ENCODE measurements around the gene ZBTB18.

DNA sequence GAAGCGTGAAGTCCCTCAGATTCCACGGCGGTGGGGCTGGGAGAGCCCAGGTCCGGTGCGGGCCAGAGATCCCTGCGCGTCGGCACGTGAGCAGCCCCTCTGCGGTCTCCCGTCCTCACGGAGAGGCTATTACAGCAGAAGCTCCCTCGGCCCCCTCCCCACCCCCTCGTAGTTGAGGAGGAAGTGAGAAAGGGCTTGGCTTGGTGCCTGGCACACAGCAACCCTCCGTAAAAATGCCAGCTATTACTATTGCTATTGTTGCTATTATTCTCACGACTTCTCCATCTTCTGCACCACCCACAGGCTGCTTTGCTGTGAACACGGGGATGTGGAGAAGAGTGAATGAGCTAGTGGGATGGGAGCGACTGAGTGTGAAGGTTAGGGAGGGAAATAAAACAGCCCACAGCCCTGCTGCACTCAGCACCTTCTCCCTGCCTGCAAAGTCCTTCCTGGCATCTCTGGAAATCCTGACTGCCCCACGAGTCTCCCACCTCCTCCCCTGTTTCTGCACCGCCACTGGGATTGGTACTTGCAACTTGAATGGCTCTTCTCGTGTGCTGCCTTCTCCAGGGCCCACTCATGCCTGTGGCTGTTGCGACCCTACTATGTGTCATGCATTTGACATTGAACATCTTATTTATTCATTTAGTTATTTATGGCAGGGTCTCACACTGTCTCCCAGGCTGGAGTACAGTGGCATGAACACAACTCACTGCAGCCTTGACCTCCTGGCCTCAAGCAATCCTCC, 26.6 kb downstream of the ZBTB18 start:
- no peak for TF ChIP-seq ELF4 (IDR thresholded peaks at IDR 0.05)
- TF ChIP-seq SUZ12 (IDR thresholded peaks at IDR 0.05), result no peak
- TF ChIP-seq BHLHE40 (IDR thresholded peaks at IDR 0.05; ENCODE audit: borderline replicate concordance), result no peak
- TF ChIP-seq, protein P1, sequence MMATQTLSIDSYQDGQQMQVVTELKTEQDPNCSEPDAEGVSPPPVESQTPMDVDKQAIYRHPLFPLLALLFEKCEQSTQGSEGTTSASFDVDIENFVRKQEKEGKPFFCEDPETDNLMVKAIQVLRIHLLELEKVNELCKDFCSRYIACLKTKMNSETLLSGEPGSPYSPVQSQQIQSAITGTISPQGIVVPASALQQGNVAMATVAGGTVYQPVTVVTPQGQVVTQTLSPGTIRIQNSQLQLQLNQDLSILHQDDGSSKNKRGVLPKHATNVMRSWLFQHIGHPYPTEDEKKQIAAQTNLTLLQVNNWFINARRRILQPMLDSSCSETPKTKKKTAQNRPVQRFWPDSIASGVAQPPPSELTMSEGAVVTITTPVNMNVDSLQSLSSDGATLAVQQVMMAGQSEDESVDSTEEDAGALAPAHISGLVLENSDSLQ (IDR thresholded peaks at IDR 0.05), result no peak
- no peak for TF ChIP-seq FOXK2 (IDR thresholded peaks at IDR 0.05)
- no peak for TF ChIP-seq LEF1 (IDR thresholded peaks at IDR 0.05; ENCODE audit: borderline replicate concordance)
- no peak for TF ChIP-seq HDGF (IDR thresholded peaks at IDR 0.05; ENCODE audit: borderline replicate concordance)
